Motor neuron (in vitro differentiated cells): ENCODE data around the gene SMARCA2. TPM values are rescaled to one million over a fixed set of nuclear protein-coding genes. Genes with fewer than 3 reads are reported as not detected.
A peak's percentile ranks its signal among the peaks of the same experiment; 100 is the strongest.

ENCODE experiments used
- ATAC-seq, 8 experiments: fragments of 200-7000 bp; cut with Tn5 transposase; replicated peaks in 6 of 8; 2 replicates each; pipeline ENCODE4 v1.8.0; 2021; ENCODE audit warnings: mild to moderate bottlenecking in 8 of 8, moderate library complexity in 8 of 8
- H3K27ac ChIP-seq, 2 donors: fragments of 250-450 bp; sonication (Bioruptor Pico); 2 replicates each; pipeline ENCODE4 v1.9.0; 2021; ENCODE audit warnings: antibody characterized with exemption in 2 of 2, mild to moderate bottlenecking in 2 of 2, moderate library complexity in 1 of 2
- H3K4me1 ChIP-seq, 2 donors: fragments of 250-450 bp; sonication (Bioruptor Pico); replicated peaks in 1 of 2; 2 replicates each; pipeline ENCODE4 v1.6.1; 2021; ENCODE audit warnings: antibody characterized with exemption in 2 of 2, mild to moderate bottlenecking in 2 of 2, moderate library complexity in 1 of 2
- H3K4me3 ChIP-seq, 5 donors: fragments of 250-450 bp; sonication (Bioruptor Pico); 2 replicates each; pipeline ENCODE4 v1.9.0; 2021; ENCODE audit warnings: antibody characterized with exemption in 5 of 5, mild to moderate bottlenecking in 5 of 5, moderate library complexity in 4 of 5
- WGBS, 10 experiments: fragments of 450-650 bp; shearing (Covaris generic); methylation state at CpG; one replicate each; pipeline ENCODE4 v1.0.0; 2022; 5-methylcytosine and 5-hydroxymethylcytosine counted together
- in situ Hi-C, 9 experiments: fragments of 400-800 bp; cut with MboI; loops; one replicate each; pipeline ENCODE4 v1.15.0; 2021; ENCODE audit warnings: low sequenced_read_pairs in 9 of 9, low pct_unique_long_range_greater_than_20kb in 2 of 9; ENCODE audit not compliant: unreplicated experiment in 9 of 9
- total RNA-seq, 8 experiments: library from RNA; unstranded; fragments of 300-600 nt; gene quantifications; 2 replicates each; pipeline versions ENCODE4 v1.2.3 to v1.2.4, GENCODE V29; 2022

The SMARCA2 gene
- total RNA-seq, 8 experiments from 2014 or later = 16.7 to 217 (median 66.6) TPM

DNA sequence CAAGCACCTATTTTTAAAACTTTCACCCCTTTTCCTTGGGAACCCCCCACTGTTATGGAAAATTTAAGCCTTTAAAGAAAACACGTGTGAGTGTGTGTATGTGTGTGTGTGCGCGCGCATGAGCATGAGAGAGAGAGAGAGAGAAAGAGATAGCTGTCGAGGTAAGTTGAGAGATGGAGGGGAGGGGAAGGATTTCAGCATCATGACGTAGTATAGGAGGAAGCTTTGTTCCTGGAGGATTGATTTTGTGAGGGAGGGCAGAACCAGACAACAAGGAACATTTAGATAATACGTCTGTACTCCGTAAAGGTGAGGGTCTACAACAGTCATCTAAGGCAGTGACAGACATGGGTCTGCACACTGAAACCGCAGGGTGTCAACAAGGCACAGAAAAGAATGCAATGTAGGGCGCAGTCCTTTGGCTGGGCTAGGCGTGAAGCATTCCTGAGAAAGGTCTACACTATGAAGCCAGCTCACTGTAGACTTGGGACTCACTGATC is 227.7 kb downstream of the SMARCA2 start:
- peaks cover 24 to 28% of the 10 kb centered on the region in 2 donors for H3K4me1 ChIP-seq
- WGBS, 10 experiments = 0 to 74% (median 51%) methylated on average over 1 to 10 of the region's 11 CpGs
- ATAC-seq = peak in 6 of 8 experiments; percentile 1 to 33 (median 20)
- H3K27ac ChIP-seq = peak overlapping the region; percentile 86 to 96
- H3K4me3 ChIP-seq = peak overlapping the region; percentile 30 to 42 (median 36)
- in situ Hi-C loops = no loop called here
